Keratinocyte (primary cell): Measurements from ENCODE around the gene ACYP2. TPM values are rescaled to one million over a fixed set of nuclear protein-coding genes. Genes with fewer than 3 reads are reported as not detected.
"Not testable (repeated sequence)": the region's sequence is repeated elsewhere in the genome, so short reads cannot be mapped to it uniquely, and the experiment has no call there.

Experiments
- DNase-seq: peaks from one replicate; pipeline ENCODE4 v3.0.0-alpha.2; 2011; ENCODE audit warnings: low read depth, missing footprints, low spot score
- FAIRE-seq: peaks from 2 replicates; lab custom pipeline; 2011; peaks lifted over from hg19 to GRCh38; lab: Jason Lieb, UNC
- H2AFZ ChIP-seq: 2 replicates; pipeline ENCODE4 v1.6.0; 2012; ENCODE audit warnings: low read length, control low read depth, inconsistent platforms; ENCODE audit not compliant: control insufficient read depth
- H3K27ac ChIP-seq: 2 replicates; pipeline ENCODE4 v1.5.1; 2011; ENCODE audit warnings: low read length; ENCODE audit not compliant: control insufficient read depth, insufficient read depth
- H3K27me3 ChIP-seq: 3 replicates; pipeline ENCODE4 v1.6.0; 2011; ENCODE audit warnings: low read length; ENCODE audit not compliant: control insufficient read depth, insufficient read depth; ENCODE audit errors: extremely low read depth
- H3K36me3 ChIP-seq, 2 experiments: 2 replicates in 1 of 2; 3 replicates in 1 of 2; pipeline ENCODE4 v1.5.1; 2011; ENCODE audit warnings: low read length in 2 of 2, mild to moderate bottlenecking in 1 of 2; ENCODE audit not compliant: control insufficient read depth in 2 of 2, insufficient read depth in 2 of 2; ENCODE audit errors: extremely low read depth in 1 of 2
- H3K4me1 ChIP-seq: 3 replicates; pipeline ENCODE4 v1.5.1; 2011; ENCODE audit warnings: low read length; ENCODE audit not compliant: control insufficient read depth, insufficient read depth; ENCODE audit errors: extremely low read depth
- H3K4me2 ChIP-seq: 3 replicates; pipeline ENCODE4 v1.6.0; 2011; ENCODE audit warnings: low read depth, low read length; ENCODE audit not compliant: control insufficient read depth, insufficient read depth; ENCODE audit errors: extremely low read depth
- H3K4me3 ChIP-seq, 3 experiments: fragments of 200-600 bp in 1 of 3; sonication (generic) in 1 of 3; 2 replicates in 2 of 3; 3 replicates in 1 of 3; pipeline ENCODE4 v1.5.1; 2011 to 2016; ENCODE audit warnings: low read length in 3 of 3, mild to moderate bottlenecking in 3 of 3, control low read depth in 2 of 3, inconsistent platforms in 1 of 3, low read depth in 1 of 3, mixed read lengths in 1 of 3, mixed run types in 1 of 3, moderate library complexity in 1 of 3; ENCODE audit not compliant: control insufficient read depth in 2 of 3, insufficient read depth in 2 of 3; ENCODE audit errors: extremely low read depth in 1 of 3
- H3K79me2 ChIP-seq: 2 replicates; pipeline ENCODE4 v1.6.0; 2012; ENCODE audit warnings: low read length; ENCODE audit not compliant: control insufficient read depth, insufficient read depth
- H3K9ac ChIP-seq: 3 replicates; pipeline ENCODE4 v1.6.0; 2011; ENCODE audit warnings: low read length; ENCODE audit not compliant: control insufficient read depth, insufficient read depth; ENCODE audit errors: extremely low read depth
- H3K9me1 ChIP-seq: 3 replicates; pipeline ENCODE4 v1.6.0; 2011; ENCODE audit warnings: low read length; ENCODE audit not compliant: control insufficient read depth, insufficient read depth; ENCODE audit errors: extremely low read depth
- H3K9me3 ChIP-seq: 2 replicates; pipeline ENCODE4 v1.5.1; 2012; ENCODE audit warnings: low read depth, low read length; ENCODE audit not compliant: control insufficient read depth
- H4K20me1 ChIP-seq: 3 replicates; pipeline ENCODE4 v1.6.0; 2011; ENCODE audit warnings: low read length; ENCODE audit not compliant: control insufficient read depth, insufficient read depth; ENCODE audit errors: extremely low read depth
- CTCF ChIP-seq, 3 experiments: IDR thresholded peaks in 1 of 3; conservative IDR thresholded peaks in 1 of 3; optimal IDR thresholded peaks in 1 of 3; 2 replicates in 2 of 3; 3 replicates in 1 of 3; pipeline versions ENCODE3 to v1.5.1; 2011; ENCODE audit warnings: low read length in 3 of 3, mild to moderate bottlenecking in 3 of 3, moderate library complexity in 2 of 3, control low read depth in 1 of 3, inconsistent platforms in 1 of 3; ENCODE audit not compliant: insufficient read depth in 2 of 3; ENCODE audit errors: extremely low read depth in 1 of 3
- EZH2 ChIP-seq: IDR thresholded peaks from one replicate; pipeline ENCODE4 v1.6.1; 2012; ENCODE audit warnings: inconsistent platforms, mild to moderate bottlenecking, low read length, moderate library complexity
- dilution Hi-C: fragments of 300-500 bp; cut with MboI; formaldehyde crosslinking; loops from one replicate; pipeline ENCODE4 v1.7.0; 2020; ENCODE audit warnings: low sequenced_read_pairs; ENCODE audit not compliant: extremely low pct_ligation_motif_present
- polyA plus RNA-seq, 5 experiments: library from polyadenylated mRNA; depleted of rRNA in 3 of 5; stranded (reverse) in 3 of 5; stranded (forward) in 1 of 5; unstranded in 1 of 5; fragments of >200 nt; gene quantifications; 1 replicate in 1 of 5; 2 replicates in 3 of 5; 3 replicates in 1 of 5; pipeline versions ENCODE4 v1.2.1 to v1.2.3, GENCODE V29; 2011 to 2012; ENCODE audit warnings: missing spikeins in 2 of 5, low read depth in 1 of 5, low replicate concordance in 1 of 5

The ACYP2 gene
- polyA plus RNA-seq, 1 donor (not counting 4 experiments of a cell fraction or from before 2014, with no cell fraction given) = 8.7 TPM

- Histone ChIP-seq H3K79me2 (no peaks in the 10 kb centered on the region), H3K36me3 (no peaks in the 10 kb centered on the region), H3K9ac (no peak overlapping the region), H2AFZ (no peak overlapping the region), H3K4me2 (no peak overlapping the region), H3K4me3 (no peak overlapping the region), H3K27me3 (no peaks in the 10 kb centered on the region), H3K27ac (no peak overlapping the region), H3K9me3 (no peaks in the 10 kb centered on the region), H3K4me1 (no peaks in the 10 kb centered on the region), H4K20me1 (no peaks in the 10 kb centered on the region), H3K9me1 (no peaks in the 10 kb centered on the region)
- TF ChIP-seq EZH2 = no peak
- TF ChIP-seq CTCF (optimal IDR thresholded peaks at IDR 0.05 in 1 of 3, IDR thresholded peaks at IDR 0.05 in 1 of 3, conservative IDR thresholded peaks at IDR 0.05 in 1 of 3; ENCODE audit: extremely low read depth in 1 of 3, insufficient read depth in 2 of 3, low read length in 3 of 3) = no peak
- DNase-seq = no peak
- no peak for FAIRE-seq
- dilution Hi-C loops = no loop called here
These were observed 146.8 kb downstream of the ACYP2 start for GRCh38 chr2:54262015-54262765.

- H2AFZ ChIP-seq, DNase-seq, H3K36me3 ChIP-seq, H3K4me2 ChIP-seq, H3K4me3 ChIP-seq, FAIRE-seq, H4K20me1 ChIP-seq, H3K4me1 ChIP-seq, H3K27ac ChIP-seq, H3K9me1 ChIP-seq, H3K9ac ChIP-seq, H3K27me3 ChIP-seq, dilution Hi-C loops, H3K9me3 ChIP-seq, H3K79me2 ChIP-seq: not testable (repeated sequence)
These were observed 149.7 kb downstream of the ACYP2 start for GRCh38 chr2:54265081-54265480.

- H3K9me1 ChIP-seq = no peaks in the 10 kb centered on the region
- TF ChIP-seq EZH2 = no peak
- TF ChIP-seq CTCF (optimal IDR thresholded peaks at IDR 0.05 in 1 of 3, IDR thresholded peaks at IDR 0.05 in 1 of 3, conservative IDR thresholded peaks at IDR 0.05 in 1 of 3; ENCODE audit: extremely low read depth in 1 of 3, insufficient read depth in 2 of 3, low read length in 3 of 3) = no peak
- H3K4me2 ChIP-seq = no peak overlapping the region
- dilution Hi-C loops = no loop called here
- FAIRE-seq = no peak
- no peaks in the 10 kb centered on the region for H3K79me2 ChIP-seq
- no peak overlapping the region for H2AFZ ChIP-seq
- H3K4me1 ChIP-seq = no peaks in the 10 kb centered on the region
- H4K20me1 ChIP-seq = no peaks in the 10 kb centered on the region
- H3K9me3 ChIP-seq = no peaks in the 10 kb centered on the region
- no peak overlapping the region for H3K27ac ChIP-seq
- no peaks in the 10 kb centered on the region for H3K27me3 ChIP-seq
- no peak for DNase-seq
- H3K9ac ChIP-seq = no peak overlapping the region
- no peaks in the 10 kb centered on the region for H3K36me3 ChIP-seq
- no peak overlapping the region for H3K4me3 ChIP-seq
These were observed 152.2 kb downstream of the ACYP2 start for GRCh38 chr2:54267577-54267976.
